ENCODE data around the gene FNDC1. TPM values are rescaled to one million over a fixed set of nuclear protein-coding genes. Genes with fewer than 3 reads are reported as not detected.

Gene FNDC1
- total and polyA plus RNA-seq, 8 donors = 0.21 to 3.7 (median 0.79) TPM

GRCh38 chr6:159224452-159224851 lies 55.3 kb downstream of the FNDC1 start:
- Histone ChIP-seq H3K36me3 (no peaks in the 10 kb centered on the region), H3K27me3 (no peaks in the 10 kb centered on the region), H3K9me3 (no peaks in the 10 kb centered on the region), H3K4me3 (no peak overlapping the region), H3K4me1 (no peaks in the 10 kb centered on the region), H3K27ac (no peak overlapping the region)
- TF ChIP-seq CTCF (IDR thresholded peaks at IDR 0.05) = no peak
- no peak for FAIRE-seq
- 48 to 57% methylated on average over 2 of the region's 2 CpGs for WGBS, 2 donors
- intact Hi-C loops (cut with DNase I) = no loop called here
- DNase-seq = no peak
- no peak for ATAC-seq

- Histone ChIP-seq H3K27ac (no peak overlapping the region), H3K9me3 (no peaks in the 10 kb centered on the region), H3K4me1 (no peaks in the 10 kb centered on the region), H3K27me3 (no peaks in the 10 kb centered on the region), H3K4me3 (no peak overlapping the region), H3K36me3 (no peaks in the 10 kb centered on the region)
- 65 to 70% methylated on average over 8 of the region's 8 CpGs for WGBS, 2 donors
- no peak for FAIRE-seq
- intact Hi-C loops (cut with DNase I) = no loop called here
- DNase-seq = no peak
- ATAC-seq = no peak
- TF ChIP-seq CTCF (IDR thresholded peaks at IDR 0.05) = no peak
These were observed 60.5 kb downstream of the FNDC1 start for GRCh38 chr6:159229651-159230051.

GRCh38 chr6:159232106-159232645 lies 63.0 kb downstream of the FNDC1 start:
- 92 to 96% methylated on average over 38 of the region's 38 CpGs for WGBS, 2 donors
- DNase-seq (peak in 1 of 6 donors; percentile 68), ATAC-seq (no peak), FAIRE-seq (no peak)
- no peaks in the 10 kb centered on the region for H3K9me3 ChIP-seq
- H3K27me3 ChIP-seq = no peaks in the 10 kb centered on the region
- H3K27ac ChIP-seq = no peak overlapping the region
- TF ChIP-seq CTCF (IDR thresholded peaks at IDR 0.05) = no peak
- intact Hi-C loops (cut with DNase I) = no loop called here
- no peaks in the 10 kb centered on the region for H3K36me3 ChIP-seq
- H3K4me3 ChIP-seq = no peak overlapping the region
- H3K4me1 ChIP-seq = no peaks in the 10 kb centered on the region

- no peak for ATAC-seq
- WGBS, 2 donors = 93 to 95% methylated on average over 22 to 23 of the region's 23 CpGs
These were observed 63.6 kb downstream of the FNDC1 start for GRCh38 chr6:159232751-159233150.

More at GRCh38 chr6:159232751-159233150, 63.6 kb downstream of the FNDC1 start:
- intact Hi-C loops (cut with DNase I) = no loop called here
- Histone ChIP-seq H3K4me1 (no peaks in the 10 kb centered on the region), H3K4me3 (no peak overlapping the region), H3K9me3 (no peaks in the 10 kb centered on the region), H3K27ac (no peak overlapping the region), H3K36me3 (no peaks in the 10 kb centered on the region), H3K27me3 (no peaks in the 10 kb centered on the region)
- TF ChIP-seq CTCF (IDR thresholded peaks at IDR 0.05) = no peak
- FAIRE-seq (no peak), DNase-seq (no peak)

Measured in pancreas (tissue), 10 donors.